Neural cell (in vitro differentiated cells): ENCODE data around the gene UBFD1.

Experiments used
- EZH2 ChIP-seq: fragments of 200-600, 300-800 bp; shearing (Covaris generic), sonication (generic); IDR thresholded peaks from 2 replicates; pipeline ENCODE4 v1.6.1; 2014; ENCODE audit warnings: antibody characterized with exemption, low read length, borderline replicate concordance, mild to moderate bottlenecking; ENCODE audit not compliant: insufficient read depth, poor library complexity, severe bottlenecking
- POLR2AphosphoS5 ChIP-seq: IDR thresholded peaks from 2 replicates; pipeline ENCODE4 v1.6.1; 2012
- RAD21 ChIP-seq: fragments of 450-650 bp; conservative IDR thresholded peaks from 2 replicates; pipeline ENCODE4 v1.6.1; 2014; ENCODE audit warnings: antibody characterized with exemption, mild to moderate bottlenecking, moderate library complexity
- TF ChIP-seq, protein P1 (sequence below): IDR thresholded peaks from 2 replicates; pipeline ENCODE4 v1.6.1; 2012; ENCODE audit warnings: borderline replicate concordance

DNA sequence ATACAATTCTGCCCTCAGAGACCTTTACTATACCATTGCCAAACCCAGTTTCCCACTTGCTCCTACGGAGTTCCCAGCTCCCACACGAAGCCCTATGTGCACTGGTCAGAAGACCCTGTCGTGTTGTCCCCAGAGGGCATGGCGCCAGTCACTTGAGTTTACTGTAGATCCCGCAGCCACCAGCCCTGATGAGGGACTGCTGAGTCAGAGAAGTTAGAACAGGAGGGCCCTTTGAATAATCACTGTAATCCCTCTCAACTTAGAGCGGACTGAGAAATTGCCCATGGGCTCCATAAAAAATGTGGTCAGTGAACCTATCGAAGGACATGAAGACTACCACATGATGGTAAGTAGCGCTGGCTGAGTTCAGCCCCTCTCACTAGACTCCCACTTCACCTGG is 9.2 kb downstream of the UBFD1 start:
- no peak for TF ChIP-seq EZH2
- TF ChIP-seq, protein P1, sequence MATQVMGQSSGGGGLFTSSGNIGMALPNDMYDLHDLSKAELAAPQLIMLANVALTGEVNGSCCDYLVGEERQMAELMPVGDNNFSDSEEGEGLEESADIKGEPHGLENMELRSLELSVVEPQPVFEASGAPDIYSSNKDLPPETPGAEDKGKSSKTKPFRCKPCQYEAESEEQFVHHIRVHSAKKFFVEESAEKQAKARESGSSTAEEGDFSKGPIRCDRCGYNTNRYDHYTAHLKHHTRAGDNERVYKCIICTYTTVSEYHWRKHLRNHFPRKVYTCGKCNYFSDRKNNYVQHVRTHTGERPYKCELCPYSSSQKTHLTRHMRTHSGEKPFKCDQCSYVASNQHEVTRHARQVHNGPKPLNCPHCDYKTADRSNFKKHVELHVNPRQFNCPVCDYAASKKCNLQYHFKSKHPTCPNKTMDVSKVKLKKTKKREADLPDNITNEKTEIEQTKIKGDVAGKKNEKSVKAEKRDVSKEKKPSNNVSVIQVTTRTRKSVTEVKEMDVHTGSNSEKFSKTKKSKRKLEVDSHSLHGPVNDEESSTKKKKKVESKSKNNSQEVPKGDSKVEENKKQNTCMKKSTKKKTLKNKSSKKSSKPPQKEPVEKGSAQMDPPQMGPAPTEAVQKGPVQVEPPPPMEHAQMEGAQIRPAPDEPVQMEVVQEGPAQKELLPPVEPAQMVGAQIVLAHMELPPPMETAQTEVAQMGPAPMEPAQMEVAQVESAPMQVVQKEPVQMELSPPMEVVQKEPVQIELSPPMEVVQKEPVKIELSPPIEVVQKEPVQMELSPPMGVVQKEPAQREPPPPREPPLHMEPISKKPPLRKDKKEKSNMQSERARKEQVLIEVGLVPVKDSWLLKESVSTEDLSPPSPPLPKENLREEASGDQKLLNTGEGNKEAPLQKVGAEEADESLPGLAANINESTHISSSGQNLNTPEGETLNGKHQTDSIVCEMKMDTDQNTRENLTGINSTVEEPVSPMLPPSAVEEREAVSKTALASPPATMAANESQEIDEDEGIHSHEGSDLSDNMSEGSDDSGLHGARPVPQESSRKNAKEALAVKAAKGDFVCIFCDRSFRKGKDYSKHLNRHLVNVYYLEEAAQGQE: no peak
- TF ChIP-seq POLR2AphosphoS5: no peak
- no peak for TF ChIP-seq RAD21
